ENCODE results near the gene FLOT2. TPM values are rescaled to one million over a fixed set of nuclear protein-coding genes. Genes with fewer than 3 reads are reported as not detected.

Gene FLOT2
- total RNA-seq = 69.7 and 76.8 TPM in 2 replicates

GRCh38 chr17:28896884-28897768, at the start of gene FLOT2:
Gene FLOT2 (minus strand): TSS chr17:28897733. CDS start chr17:28897574, 159 bp downstream.

DNA sequence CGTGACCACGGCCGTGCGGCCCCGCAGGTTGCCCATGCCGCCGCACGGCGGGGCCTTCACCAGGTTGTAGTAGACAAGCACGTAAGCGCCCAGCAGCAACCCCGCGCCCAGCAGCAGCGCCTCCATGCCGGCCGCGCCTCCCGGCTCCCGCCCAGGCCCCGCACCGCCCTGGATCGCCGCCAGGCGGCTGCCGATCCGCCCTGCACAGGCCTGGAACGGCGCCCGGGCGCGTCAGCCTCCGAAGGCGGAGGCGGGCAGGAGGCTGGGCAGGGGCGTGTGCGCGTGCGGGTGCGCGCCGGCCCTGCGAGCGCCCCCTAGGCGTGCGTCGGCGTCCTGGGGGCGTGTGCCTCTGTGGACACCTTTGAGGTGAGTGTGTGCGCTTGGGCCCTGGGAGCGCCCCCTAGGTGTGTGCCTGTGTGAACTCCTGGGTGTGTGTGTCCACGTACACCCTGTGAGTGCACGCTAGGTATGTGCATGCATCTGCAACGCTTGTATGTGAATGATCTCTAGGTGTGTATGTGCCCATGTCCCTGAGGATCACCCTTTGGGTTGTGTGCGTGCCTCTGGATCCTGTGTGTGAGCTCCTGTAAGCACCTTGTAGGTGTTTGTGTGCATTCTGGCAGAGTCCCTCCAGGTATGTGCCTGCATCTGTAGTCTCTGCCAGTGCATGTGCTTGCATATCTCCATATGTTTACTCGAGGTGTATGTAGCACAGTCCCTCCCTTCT, 5.4 kb upstream of the FLOT2 start, which contains the start of gene DHRS13:
Gene DHRS13, minus strand, starts transcription at position 261 of the 727 bp plus-strand sequence. Its CDS starts 135 bp downstream, at position 126.

GRCh38 chr17:28854457-28855335, 42.8 kb downstream of the FLOT2 start, which contains the start of gene ERAL1:
Gene ERAL1 (plus strand): TSS chr17:28855016. CDS start chr17:28855035, 19 bp downstream.

GRCh38 chr17:28842282-28843012, 55.1 kb downstream of the FLOT2 start, which contains the start of gene FAM222B:
Gene FAM222B (minus strand): TSS chr17:28842790. CDS start chr17:28766667, 76,123 bp downstream.

Other genes with a start within 250 kb of the FLOT2 start
- gene SDF2, start 235.8 kb downstream of the FLOT2 start, total RNA-seq = 42.1 and 66.3 TPM in 2 replicates
- gene SUPT6H, start 235.5 kb downstream of the FLOT2 start, total RNA-seq = 32.0 and 40.7 TPM in 2 replicates
- under 0.01 TPM in 1 of 2 replicates, not detected in the other for gene PROCA1, start 185.8 kb downstream of the FLOT2 start, total RNA-seq
- 266 and 343 TPM in 2 replicates for gene RAB34, start 179.9 kb downstream of the FLOT2 start, total RNA-seq
- 623 and 755 TPM in 2 replicates for gene RPL23A, start 177.7 kb downstream of the FLOT2 start, total RNA-seq
- 8.6 and 20.9 TPM in 2 replicates for gene TLCD1, start 171.5 kb downstream of the FLOT2 start, total RNA-seq
- 2.6 and 3.2 TPM in 2 replicates for gene NEK8, start 168.9 kb downstream of the FLOT2 start, total RNA-seq
- gene TRAF4, start 153.7 kb downstream of the FLOT2 start, total RNA-seq = 30.8 and 39.0 TPM in 2 replicates
- gene FAM222B, start 54.9 kb downstream of the FLOT2 start, total RNA-seq = 4.7 and 16.0 TPM in 2 replicates
- gene ERAL1, start 42.7 kb downstream of the FLOT2 start, total RNA-seq = 43.1 and 44.8 TPM in 2 replicates
- gene DHRS13, start 5.3 kb upstream of the FLOT2 start, total RNA-seq = 7.4 and 9.2 TPM in 2 replicates
- gene PHF12, start 53.8 kb upstream of the FLOT2 start, total RNA-seq = 18.2 and 18.8 TPM in 2 replicates
- gene SEZ6, start 108.3 kb upstream of the FLOT2 start, total RNA-seq = not detected in 2 replicates
- not detected in 2 replicates for gene PIPOX, start 145.4 kb upstream of the FLOT2 start, total RNA-seq

Measured in cardiac atrium fibroblast (primary cell).